Measurements from ENCODE around the gene B3GNT3. TPM values are rescaled to one million over a fixed set of nuclear protein-coding genes. Genes with fewer than 3 reads are reported as not detected.
A peak's percentile ranks its signal among the peaks of the same experiment; 100 is the strongest.

The B3GNT3 gene
- total and polyA plus RNA-seq, 2 of the 13 experiments (the other 11 are each of a cell fraction or from before 2014, with no cell fraction given), result 0.86 to 4.0 TPM

DNA sequence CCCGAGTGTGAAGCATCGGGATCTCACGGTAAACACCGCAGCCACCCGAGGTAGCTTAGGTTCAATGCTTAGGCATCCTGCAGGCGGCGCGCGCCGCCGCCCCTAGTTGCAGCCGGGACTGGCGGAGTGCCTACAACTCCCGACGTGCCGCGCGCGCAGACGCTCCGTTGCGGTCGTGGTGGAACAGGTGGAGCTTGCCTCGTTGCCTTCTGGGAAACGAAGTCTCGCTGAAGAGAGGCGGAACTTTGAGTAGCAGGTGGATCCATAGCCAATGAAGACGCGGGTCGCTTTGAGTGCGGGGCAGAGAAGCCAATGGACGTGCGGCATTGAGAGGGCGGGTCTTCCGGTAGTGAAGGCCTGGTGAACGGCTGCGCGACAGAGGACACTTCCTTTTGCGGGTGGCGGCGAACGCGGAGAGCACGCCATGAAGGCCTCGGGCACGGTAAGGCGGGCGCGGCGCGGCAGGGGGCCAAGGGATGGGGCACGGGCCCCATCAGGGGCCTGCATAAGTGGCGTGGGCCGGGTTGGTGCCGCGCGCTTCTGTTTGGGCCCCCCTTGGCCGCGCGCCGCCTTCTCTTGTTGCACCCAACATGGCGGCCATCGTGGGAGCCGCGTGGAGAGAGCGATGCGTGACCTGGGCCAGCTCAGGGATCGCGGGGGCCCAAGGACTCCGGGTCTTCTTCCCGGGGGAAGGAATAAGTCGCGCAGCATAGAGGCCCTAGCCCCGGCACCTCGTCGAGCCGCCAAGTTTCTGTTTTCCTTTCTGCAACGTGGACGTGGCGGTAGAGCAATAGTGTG lies 64.8 kb downstream of the B3GNT3 start, which contains the start of gene RPL18A (continued):
- TF ChIP-seq, protein P1, sequence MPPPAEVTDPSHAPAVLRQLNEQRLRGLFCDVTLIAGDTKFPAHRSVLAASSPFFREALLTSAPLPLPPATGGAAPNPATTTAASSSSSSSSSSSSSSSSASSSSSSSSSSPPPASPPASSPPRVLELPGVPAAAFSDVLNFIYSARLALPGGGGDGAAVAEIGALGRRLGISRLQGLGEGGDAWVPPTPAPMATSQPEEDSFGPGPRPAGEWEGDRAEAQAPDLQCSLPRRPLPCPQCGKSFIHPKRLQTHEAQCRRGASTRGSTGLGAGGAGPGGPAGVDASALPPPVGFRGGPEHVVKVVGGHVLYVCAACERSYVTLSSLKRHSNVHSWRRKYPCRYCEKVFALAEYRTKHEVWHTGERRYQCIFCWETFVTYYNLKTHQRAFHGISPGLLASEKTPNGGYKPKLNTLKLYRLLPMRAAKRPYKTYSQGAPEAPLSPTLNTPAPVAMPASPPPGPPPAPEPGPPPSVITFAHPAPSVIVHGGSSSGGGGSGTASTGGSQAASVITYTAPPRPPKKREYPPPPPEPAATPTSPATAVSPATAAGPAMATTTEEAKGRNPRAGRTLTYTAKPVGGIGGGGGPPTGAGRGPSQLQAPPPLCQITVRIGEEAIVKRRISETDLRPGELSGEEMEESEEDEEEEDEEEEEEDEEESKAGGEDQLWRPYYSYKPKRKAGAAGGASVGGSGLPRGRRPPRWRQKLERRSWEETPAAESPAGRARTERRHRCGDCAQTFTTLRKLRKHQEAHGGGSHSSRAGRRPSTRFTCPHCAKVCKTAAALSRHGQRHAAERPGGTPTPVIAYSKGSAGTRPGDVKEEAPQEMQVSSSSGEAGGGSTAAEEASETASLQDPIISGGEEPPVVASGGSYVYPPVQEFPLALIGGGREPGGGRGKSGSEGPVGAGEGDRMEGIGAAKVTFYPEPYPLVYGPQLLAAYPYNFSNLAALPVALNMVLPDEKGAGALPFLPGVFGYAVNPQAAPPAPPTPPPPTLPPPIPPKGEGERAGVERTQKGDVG (CRISPR knock-in tag; IDR thresholded peaks at IDR 0.05; ENCODE audit: borderline replicate concordance), result 0 out of 2 replicates have a peak, but pooled peaks have one; percentile 13
- TF ChIP-seq HES4 (CRISPR knock-in tag; IDR thresholded peaks at IDR 0.05; ENCODE audit: borderline replicate concordance), result peak; percentile 79; the same call in 1 of the 2 replicates
- TF ChIP-seq, protein P2, sequence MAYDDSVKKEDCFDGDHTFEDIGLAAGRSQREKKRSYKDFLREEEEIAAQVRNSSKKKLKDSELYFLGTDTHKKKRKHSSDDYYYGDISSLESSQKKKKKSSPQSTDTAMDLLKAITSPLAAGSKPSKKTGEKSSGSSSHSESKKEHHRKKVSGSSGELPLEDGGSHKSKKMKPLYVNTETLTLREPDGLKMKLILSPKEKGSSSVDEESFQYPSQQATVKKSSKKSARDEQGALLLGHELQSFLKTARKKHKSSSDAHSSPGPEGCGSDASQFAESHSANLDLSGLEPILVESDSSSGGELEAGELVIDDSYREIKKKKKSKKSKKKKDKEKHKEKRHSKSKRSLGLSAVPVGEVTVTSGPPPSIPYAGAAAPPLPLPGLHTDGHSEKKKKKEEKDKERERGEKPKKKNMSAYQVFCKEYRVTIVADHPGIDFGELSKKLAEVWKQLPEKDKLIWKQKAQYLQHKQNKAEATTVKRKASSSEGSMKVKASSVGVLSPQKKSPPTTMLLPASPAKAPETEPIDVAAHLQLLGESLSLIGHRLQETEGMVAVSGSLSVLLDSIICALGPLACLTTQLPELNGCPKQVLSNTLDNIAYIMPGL (CRISPR knock-in tag; IDR thresholded peaks at IDR 0.05; ENCODE audit: borderline replicate concordance in 1 of 2, low read depth in 1 of 2), result peak; percentile 50 to 78; a peak in 2 of 4 replicates
- TF ChIP-seq, protein P3, sequence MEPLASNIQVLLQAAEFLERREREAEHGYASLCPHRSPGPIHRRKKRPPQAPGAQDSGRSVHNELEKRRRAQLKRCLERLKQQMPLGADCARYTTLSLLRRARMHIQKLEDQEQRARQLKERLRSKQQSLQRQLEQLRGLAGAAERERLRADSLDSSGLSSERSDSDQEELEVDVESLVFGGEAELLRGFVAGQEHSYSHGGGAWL (CRISPR knock-in tag; IDR thresholded peaks at IDR 0.05), result peak; percentile 58; the same call in 1 of the 2 replicates
- TF ChIP-seq PITX1 (CRISPR knock-in tag; IDR thresholded peaks at IDR 0.05), result peak; percentile 50; the same call in 1 of the 2 replicates
- TF ChIP-seq ZNF788 (CRISPR knock-in tag; IDR thresholded peaks at IDR 0.05; ENCODE audit: borderline replicate concordance), result peak; percentile 45; the same call in 1 of the 2 replicates
- TF ChIP-seq DMAP1 (CRISPR knock-in tag; IDR thresholded peaks at IDR 0.05), result peak; percentile 98
- peak; percentile 34; the same call in 1 of the 2 replicates for TF ChIP-seq SMC3 (IDR thresholded peaks at IDR 0.05; ENCODE audit: low read length)
- TF ChIP-seq, protein P4, sequence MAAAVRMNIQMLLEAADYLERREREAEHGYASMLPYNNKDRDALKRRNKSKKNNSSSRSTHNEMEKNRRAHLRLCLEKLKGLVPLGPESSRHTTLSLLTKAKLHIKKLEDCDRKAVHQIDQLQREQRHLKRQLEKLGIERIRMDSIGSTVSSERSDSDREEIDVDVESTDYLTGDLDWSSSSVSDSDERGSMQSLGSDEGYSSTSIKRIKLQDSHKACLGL (CRISPR knock-in tag; IDR thresholded peaks at IDR 0.05), result peak; percentile 80; the same call in 1 of the 2 replicates
- TF ChIP-seq, protein P5, sequence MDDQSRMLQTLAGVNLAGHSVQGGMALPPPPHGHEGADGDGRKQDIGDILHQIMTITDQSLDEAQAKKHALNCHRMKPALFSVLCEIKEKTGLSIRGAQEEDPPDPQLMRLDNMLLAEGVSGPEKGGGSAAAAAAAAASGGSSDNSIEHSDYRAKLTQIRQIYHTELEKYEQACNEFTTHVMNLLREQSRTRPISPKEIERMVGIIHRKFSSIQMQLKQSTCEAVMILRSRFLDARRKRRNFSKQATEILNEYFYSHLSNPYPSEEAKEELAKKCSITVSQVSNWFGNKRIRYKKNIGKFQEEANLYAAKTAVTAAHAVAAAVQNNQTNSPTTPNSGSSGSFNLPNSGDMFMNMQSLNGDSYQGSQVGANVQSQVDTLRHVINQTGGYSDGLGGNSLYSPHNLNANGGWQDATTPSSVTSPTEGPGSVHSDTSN (CRISPR knock-in tag; IDR thresholded peaks at IDR 0.05; ENCODE audit: borderline replicate concordance), result peak; percentile 58; the same call in 1 of the 2 replicates
- TF ChIP-seq ZFY (CRISPR knock-in tag; IDR thresholded peaks at IDR 0.05), result peak; percentile 94
- peak; percentile 99 for TF ChIP-seq NFYC (CRISPR knock-in tag; IDR thresholded peaks at IDR 0.05)
- TF ChIP-seq ZNF746 (CRISPR knock-in tag; IDR thresholded peaks at IDR 0.05), result no peak
- TF ChIP-seq POLR2G (IDR thresholded peaks at IDR 0.05; ENCODE audit: low read depth, low read length), result peak; percentile 97
- TF ChIP-seq ZBTB21 (CRISPR knock-in tag; IDR thresholded peaks at IDR 0.05), result peak; percentile 25; the same call in 1 of the 2 replicates
- TF ChIP-seq ZNF549 (CRISPR knock-in tag; IDR thresholded peaks at IDR 0.05), result no peak
- TF ChIP-seq, protein P6, sequence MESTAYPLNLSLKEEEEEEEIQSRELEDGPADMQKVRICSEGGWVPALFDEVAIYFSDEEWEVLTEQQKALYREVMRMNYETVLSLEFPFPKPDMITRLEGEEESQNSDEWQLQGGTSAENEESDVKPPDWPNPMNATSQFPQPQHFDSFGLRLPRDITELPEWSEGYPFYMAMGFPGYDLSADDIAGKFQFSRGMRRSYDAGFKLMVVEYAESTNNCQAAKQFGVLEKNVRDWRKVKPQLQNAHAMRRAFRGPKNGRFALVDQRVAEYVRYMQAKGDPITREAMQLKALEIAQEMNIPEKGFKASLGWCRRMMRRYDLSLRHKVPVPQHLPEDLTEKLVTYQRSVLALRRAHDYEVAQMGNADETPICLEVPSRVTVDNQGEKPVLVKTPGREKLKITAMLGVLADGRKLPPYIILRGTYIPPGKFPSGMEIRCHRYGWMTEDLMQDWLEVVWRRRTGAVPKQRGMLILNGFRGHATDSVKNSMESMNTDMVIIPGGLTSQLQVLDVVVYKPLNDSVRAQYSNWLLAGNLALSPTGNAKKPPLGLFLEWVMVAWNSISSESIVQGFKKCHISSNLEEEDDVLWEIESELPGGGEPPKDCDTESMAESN (CRISPR knock-in tag; conservative IDR thresholded peaks at IDR 0.05), result peak; percentile 39; the same call in 1 of the 2 replicates
- peak; percentile 77 for TF ChIP-seq HDAC1 (CRISPR knock-in tag; IDR thresholded peaks at IDR 0.05)
- peak; percentile 98 for TF ChIP-seq MYC (CRISPR knock-in tag; IDR thresholded peaks at IDR 0.05; ENCODE audit: borderline replicate concordance)

All from HepG2 (cell line).